ENCODE data around the gene GSDME.

- TF ChIP-seq, protein P1, sequence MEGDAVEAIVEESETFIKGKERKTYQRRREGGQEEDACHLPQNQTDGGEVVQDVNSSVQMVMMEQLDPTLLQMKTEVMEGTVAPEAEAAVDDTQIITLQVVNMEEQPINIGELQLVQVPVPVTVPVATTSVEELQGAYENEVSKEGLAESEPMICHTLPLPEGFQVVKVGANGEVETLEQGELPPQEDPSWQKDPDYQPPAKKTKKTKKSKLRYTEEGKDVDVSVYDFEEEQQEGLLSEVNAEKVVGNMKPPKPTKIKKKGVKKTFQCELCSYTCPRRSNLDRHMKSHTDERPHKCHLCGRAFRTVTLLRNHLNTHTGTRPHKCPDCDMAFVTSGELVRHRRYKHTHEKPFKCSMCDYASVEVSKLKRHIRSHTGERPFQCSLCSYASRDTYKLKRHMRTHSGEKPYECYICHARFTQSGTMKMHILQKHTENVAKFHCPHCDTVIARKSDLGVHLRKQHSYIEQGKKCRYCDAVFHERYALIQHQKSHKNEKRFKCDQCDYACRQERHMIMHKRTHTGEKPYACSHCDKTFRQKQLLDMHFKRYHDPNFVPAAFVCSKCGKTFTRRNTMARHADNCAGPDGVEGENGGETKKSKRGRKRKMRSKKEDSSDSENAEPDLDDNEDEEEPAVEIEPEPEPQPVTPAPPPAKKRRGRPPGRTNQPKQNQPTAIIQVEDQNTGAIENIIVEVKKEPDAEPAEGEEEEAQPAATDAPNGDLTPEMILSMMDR (conservative IDR thresholded peaks at IDR 0.05; ENCODE audit: low read depth, low read length), result no peak
- TF ChIP-seq, protein P2, sequence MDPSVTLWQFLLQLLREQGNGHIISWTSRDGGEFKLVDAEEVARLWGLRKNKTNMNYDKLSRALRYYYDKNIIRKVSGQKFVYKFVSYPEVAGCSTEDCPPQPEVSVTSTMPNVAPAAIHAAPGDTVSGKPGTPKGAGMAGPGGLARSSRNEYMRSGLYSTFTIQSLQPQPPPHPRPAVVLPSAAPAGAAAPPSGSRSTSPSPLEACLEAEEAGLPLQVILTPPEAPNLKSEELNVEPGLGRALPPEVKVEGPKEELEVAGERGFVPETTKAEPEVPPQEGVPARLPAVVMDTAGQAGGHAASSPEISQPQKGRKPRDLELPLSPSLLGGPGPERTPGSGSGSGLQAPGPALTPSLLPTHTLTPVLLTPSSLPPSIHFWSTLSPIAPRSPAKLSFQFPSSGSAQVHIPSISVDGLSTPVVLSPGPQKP (IDR thresholded peaks at IDR 0.05; ENCODE audit: borderline replicate concordance, low read depth, low read length), result no peak
- no peak for TF ChIP-seq POLR2A (IDR thresholded peaks at IDR 0.05; ENCODE audit: low read depth, low read length)
These were observed 8.7 kb downstream of the GSDME start for GRCh38 chr7:24748521-24748920.
